GM19043 (cell line): Measurements from ENCODE around the gene DCN.

Source experiments
- ATAC-seq: cut with Tn5 transposase; IDR thresholded peaks from one replicate; pipeline ENCODE4 v1.9.1; 2021; ENCODE audit warnings: low read depth; ENCODE audit not compliant: unreplicated experiment

DCN gene

DNA sequence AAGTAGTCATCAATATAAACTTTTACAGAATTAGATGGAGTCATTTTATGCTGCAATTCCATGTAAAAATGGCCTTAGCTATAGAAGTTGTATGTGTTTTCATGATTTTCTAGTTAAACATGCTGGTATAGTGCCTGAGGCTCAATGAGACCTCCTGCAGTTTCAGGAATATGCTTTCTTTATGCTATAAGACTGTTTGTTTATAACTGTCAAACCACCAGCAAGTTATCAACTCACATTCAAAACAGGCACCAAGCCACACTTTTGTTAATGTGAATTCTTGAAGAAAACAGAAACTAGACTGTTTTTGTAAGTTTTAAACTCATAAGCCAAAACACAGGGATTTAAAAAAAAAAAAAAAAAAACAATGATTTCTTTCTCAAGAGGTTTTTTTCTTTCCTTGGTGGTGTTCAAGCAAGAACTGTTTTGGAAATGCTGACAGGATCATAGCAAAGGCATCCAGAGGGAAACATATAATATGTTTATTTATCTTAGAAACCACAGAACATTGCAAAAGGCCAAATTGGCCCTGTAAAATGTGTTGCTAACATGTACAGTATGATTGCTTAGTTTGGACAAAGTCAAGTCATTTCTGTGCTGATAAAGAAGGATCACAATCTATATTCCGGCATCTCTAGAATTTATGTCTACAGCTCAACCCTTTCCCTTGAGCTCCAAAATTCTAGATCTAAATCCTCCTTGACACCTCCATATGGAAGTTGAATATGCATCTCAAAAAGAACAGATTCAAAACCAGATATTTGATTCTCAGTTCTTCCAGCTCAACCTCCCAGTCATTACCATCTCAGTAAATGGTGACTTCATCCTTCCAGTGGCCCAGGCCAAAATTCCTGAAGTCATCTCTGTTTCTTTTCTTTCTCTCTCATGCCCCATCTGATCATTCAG, 42.3 kb downstream of the DCN start:
- ATAC-seq, result no peak

DNA sequence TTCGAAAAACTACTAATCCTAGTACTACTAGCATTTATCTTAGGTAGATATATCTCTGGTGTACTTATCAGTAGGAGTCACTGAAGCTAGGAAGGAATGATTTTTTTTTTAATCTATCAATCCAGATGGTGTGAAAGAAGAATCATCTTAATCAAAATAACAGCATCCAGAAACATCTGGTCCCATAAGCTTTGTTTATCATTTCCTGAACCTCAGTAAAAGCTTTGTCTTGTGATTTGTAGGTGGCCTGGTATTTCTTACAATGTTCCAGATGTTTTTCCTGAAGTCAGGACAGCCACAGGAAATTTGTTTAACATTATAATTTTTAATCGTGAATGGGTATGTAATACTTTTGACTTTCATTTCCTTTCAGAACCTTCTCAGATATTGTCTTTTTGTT, 43.3 kb downstream of the DCN start:
- ATAC-seq, result no peak

- no peak for ATAC-seq
Observed at GRCh38 chr12:91138337-91138920, 44.2 kb downstream of the DCN start.

GRCh38 chr12:91133871-91134270, 48.7 kb downstream of the DCN start:
- no peak for ATAC-seq

- no peak for ATAC-seq
Observed at GRCh38 chr12:91129662-91130362, 52.8 kb downstream of the DCN start.

- no peak for ATAC-seq
Observed at GRCh38 chr12:91127751-91128150, 54.9 kb downstream of the DCN start.

- no peak for ATAC-seq
Observed at GRCh38 chr12:91127306-91127705, 55.3 kb downstream of the DCN start.

GRCh38 chr12:91126516-91126915, 56.1 kb downstream of the DCN start:
- ATAC-seq, result no peak

DNA sequence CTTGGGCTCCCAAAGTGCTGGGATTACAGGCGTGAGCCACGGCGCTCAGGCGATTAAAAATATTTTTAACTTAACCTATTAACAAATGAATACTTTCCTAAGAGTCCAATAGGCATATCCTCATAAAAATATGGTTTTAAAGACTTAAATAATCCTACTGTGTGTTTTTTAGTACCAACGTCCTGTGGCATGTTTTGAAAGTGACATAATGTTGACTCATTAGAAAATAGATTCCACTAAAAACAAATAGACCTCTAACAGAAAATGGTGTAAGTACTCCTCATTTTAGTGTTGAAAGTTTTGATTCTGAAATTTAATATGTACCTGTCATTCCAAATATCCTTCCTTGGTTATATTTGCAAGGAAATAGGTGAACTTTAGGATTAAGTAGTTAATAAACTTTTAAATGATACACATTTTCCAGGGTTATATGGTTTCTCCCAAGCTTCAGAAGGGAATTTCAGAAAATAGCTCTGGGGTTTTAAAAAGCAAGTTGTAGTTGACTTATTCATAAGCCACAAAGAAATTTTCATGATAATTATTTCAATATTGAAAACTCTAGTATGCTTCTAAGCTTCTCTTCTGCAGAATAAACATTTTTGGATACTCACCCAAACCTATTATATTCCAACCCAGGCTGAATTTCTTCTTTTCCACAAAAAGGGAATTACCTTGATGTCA, 59.2 kb downstream of the DCN start:
- no peak for ATAC-seq

DNA sequence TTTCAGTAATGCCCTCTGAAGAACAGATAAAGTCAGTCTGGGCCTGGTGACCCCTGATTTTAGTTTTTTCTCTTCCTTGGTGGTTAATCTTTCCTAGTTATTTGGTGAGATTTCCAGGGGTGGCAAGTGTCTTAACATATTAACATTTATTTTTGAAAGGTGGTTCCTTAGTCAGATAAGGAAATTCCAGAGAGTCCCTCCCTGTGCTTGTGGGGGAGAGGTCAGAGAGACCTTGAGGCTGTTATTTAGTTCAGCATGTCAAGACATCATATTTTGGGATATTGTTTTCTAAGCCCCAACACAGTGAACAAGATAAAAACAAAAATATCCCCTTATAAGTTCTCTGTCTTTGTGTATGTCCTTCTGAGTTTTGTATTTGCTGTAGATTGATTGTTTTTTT, 61.8 kb downstream of the DCN start:
- no peak for ATAC-seq

DNA sequence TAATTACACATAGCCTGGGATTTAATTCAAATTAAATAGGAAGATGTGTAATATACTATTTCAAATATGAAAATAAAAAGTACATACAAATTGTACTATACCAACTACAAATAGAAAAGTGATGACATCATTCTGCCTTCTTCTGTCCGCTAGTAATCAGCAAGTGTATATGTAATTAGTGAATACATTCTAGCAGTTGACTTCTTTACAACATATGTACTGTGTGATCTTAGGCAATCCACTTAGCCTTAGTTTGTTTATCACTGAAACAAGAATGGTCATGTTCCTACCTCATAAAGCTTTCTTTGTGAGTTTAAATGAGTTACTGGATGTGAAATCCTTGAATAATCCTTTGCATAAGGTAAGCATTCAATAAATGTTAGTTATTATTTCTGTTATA, 63.5 kb downstream of the DCN start:
- no peak for ATAC-seq

DNA sequence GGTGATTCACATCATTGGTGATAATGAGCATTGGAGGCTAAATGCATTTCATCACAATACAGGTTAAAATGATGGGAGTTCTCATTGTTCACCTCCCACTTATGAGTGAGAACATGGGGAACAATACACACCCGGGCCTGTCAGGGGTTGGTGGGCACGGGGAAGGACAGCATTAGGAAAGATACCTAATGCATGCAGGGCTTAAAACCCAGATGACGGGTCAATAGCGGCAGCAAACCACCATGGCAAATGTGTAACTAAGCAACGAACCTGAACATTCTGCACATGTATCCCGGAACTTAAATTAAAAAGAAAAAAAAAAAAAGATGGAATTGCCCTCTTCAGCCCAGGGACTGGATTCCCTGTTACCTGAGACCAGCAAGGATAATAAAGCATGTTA, 69.0 kb downstream of the DCN start:
- no peak for ATAC-seq

- ATAC-seq, result no peak
Observed at GRCh38 chr12:91111366-91112325, 71.0 kb downstream of the DCN start, which contains the start of gene LUM. Gene LUM (minus strand): TSS chr12:91111494. CDS start chr12:91108979, 2,515 bp downstream.

GRCh38 chr12:91110311-91110924, 72.2 kb downstream of the DCN start:
- no peak for ATAC-seq

DNA sequence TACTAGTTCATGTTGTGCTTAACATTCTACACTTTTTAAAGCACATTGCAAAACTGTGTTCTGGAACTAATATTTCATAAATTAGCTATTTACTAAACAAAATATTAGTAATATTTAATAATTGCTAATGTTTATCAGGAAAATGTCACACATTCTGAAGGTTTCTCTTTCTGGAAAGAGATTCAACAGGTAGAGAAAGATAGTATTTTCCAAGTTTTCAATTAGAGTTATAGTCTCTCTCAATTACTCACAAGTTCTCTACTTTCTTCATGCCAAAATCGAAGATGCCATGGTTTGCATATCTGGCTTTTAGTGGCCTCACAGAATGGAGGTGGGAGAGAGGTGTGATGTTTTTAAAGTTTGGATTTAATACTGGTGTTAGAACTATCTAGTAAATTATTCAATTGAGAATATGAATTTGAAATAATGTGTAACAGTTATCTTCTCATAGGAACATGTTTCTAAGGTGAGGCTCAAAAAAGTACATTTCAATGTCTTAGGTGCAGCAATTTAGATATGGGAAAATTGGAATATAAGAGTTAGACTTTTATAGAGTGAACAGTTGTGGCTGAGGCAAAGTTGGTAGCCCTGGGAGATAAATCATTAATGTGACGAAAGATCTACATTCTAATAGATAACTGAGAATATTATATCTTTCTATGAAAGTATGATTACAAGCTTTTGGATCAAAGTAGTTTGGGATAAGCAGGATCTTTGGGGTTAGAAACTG, 72.9 kb downstream of the DCN start:
- ATAC-seq, result no peak

- ATAC-seq, result peak; percentile 79
Observed at GRCh38 chr12:91109148-91109564, 73.5 kb downstream of the DCN start.

- no peak for ATAC-seq
Observed at GRCh38 chr12:91108196-91108755, 74.3 kb downstream of the DCN start.

GRCh38 chr12:91106283-91106682, 76.3 kb downstream of the DCN start:
- ATAC-seq, result no peak
